Suppressor macrophage treated with lipopolysaccharide for 4 hours (primary cell): ENCODE results near the gene COL6A2.
"Not testable (repeated sequence)": the region's sequence is repeated elsewhere in the genome, so short reads cannot be mapped to it uniquely, and the experiment has no call there.

Experiments
- DNase-seq: peaks from one replicate; pipeline ENCODE4 v3.0.0-alpha.2; 2020

Gene COL6A2

GRCh38 chr21:46080171-46081021 is 17.5 kb upstream of the COL6A2 start:
- no peak for DNase-seq

- DNase-seq = no peak
Observed at GRCh38 chr21:46081022-46081861, 16.7 kb upstream of the COL6A2 start.

- no peak for DNase-seq
Observed at GRCh38 chr21:46081862-46082712, 15.8 kb upstream of the COL6A2 start.

GRCh38 chr21:46082713-46082962 is 15.3 kb upstream of the COL6A2 start:
- DNase-seq = no peak

GRCh38 chr21:46082963-46083790 is 14.7 kb upstream of the COL6A2 start:
- DNase-seq = no peak

- DNase-seq = no peak
Observed at GRCh38 chr21:46083791-46084561, 13.9 kb upstream of the COL6A2 start.

- no peak for DNase-seq
Observed at GRCh38 chr21:46084709-46085108, 13.2 kb upstream of the COL6A2 start.

GRCh38 chr21:46085259-46085658 is 12.7 kb upstream of the COL6A2 start:
- not testable (repeated sequence) for DNase-seq

- DNase-seq = no peak
Observed at GRCh38 chr21:46087641-46088040, 10.3 kb upstream of the COL6A2 start.

GRCh38 chr21:46088189-46088588 is 9.7 kb upstream of the COL6A2 start:
- DNase-seq = no peak

GRCh38 chr21:46089285-46089684 is 8.6 kb upstream of the COL6A2 start:
- DNase-seq = no peak

GRCh38 chr21:46091118-46091517 is 6.8 kb upstream of the COL6A2 start:
- no peak for DNase-seq

GRCh38 chr21:46091631-46092025 is 6.3 kb upstream of the COL6A2 start:
- DNase-seq = no peak

- no peak for DNase-seq
Observed at GRCh38 chr21:46092026-46092764, 5.7 kb upstream of the COL6A2 start.

- DNase-seq = no peak
Observed at GRCh38 chr21:46092811-46093667, 4.9 kb upstream of the COL6A2 start.

GRCh38 chr21:46093668-46094400 is 4.1 kb upstream of the COL6A2 start:
- DNase-seq = no peak

- no peak for DNase-seq
Observed at GRCh38 chr21:46094401-46095082, 3.4 kb upstream of the COL6A2 start.

- no peak for DNase-seq
Observed at GRCh38 chr21:46095083-46095719, 2.7 kb upstream of the COL6A2 start.
